Astrocyte of the spinal cord (primary cell): Measurements from ENCODE around the gene SCYGR7.
A peak's percentile ranks its signal among the peaks of the same experiment; 100 is the strongest.
"Not testable (repeated sequence)": the region's sequence is repeated elsewhere in the genome, so short reads cannot be mapped to it uniquely, and the experiment has no call there.

Experiments
- DNase-seq: peaks from one replicate; pipeline ENCODE4 v3.0.0; 2011; ENCODE audit warnings: low read depth, low spot score
- H3K4me3 ChIP-seq: 2 replicates; pipeline ENCODE4 v1.5.1; 2011; ENCODE audit warnings: low read depth, mild to moderate bottlenecking, low read length, moderate library complexity
- in situ Hi-C: cut with HindIII; loops from 2 replicates; pipeline ENCODE4 v1.10.0; 2017; ENCODE audit warnings: low sequenced_read_pairs
- TF ChIP-seq, protein P1 (sequence below): IDR thresholded peaks from 2 replicates; pipeline ENCODE4 v1.5.1; 2012; ENCODE audit warnings: low read depth, mild to moderate bottlenecking, low read length, inconsistent platforms

SCYGR7 gene

GRCh38 chr2:227717687-227718567 lies 10.2 kb upstream of the SCYGR7 start, which contains the start of gene SLC19A3:
Gene SLC19A3 (minus strand): TSS chr2:227718028. CDS start chr2:227702318, 15,710 bp downstream.
- DNase-seq = peak; percentile 82
- in situ Hi-C loops = no loop called here
- H3K4me3 ChIP-seq = peak within 1 kb of the TSS; percentile 46
- TF ChIP-seq, protein P1, sequence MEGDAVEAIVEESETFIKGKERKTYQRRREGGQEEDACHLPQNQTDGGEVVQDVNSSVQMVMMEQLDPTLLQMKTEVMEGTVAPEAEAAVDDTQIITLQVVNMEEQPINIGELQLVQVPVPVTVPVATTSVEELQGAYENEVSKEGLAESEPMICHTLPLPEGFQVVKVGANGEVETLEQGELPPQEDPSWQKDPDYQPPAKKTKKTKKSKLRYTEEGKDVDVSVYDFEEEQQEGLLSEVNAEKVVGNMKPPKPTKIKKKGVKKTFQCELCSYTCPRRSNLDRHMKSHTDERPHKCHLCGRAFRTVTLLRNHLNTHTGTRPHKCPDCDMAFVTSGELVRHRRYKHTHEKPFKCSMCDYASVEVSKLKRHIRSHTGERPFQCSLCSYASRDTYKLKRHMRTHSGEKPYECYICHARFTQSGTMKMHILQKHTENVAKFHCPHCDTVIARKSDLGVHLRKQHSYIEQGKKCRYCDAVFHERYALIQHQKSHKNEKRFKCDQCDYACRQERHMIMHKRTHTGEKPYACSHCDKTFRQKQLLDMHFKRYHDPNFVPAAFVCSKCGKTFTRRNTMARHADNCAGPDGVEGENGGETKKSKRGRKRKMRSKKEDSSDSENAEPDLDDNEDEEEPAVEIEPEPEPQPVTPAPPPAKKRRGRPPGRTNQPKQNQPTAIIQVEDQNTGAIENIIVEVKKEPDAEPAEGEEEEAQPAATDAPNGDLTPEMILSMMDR = no peak

GRCh38 chr2:227719641-227720040 lies 8.5 kb upstream of the SCYGR7 start:
- no peak for DNase-seq
- H3K4me3 ChIP-seq = no peak overlapping the region
- TF ChIP-seq, protein P1 = no peak
- in situ Hi-C loops = no loop called here

GRCh38 chr2:227720680-227721079 lies 7.5 kb upstream of the SCYGR7 start:
- DNase-seq = no peak
- TF ChIP-seq, protein P1 = no peak
- in situ Hi-C loops = no loop called here

DNA sequence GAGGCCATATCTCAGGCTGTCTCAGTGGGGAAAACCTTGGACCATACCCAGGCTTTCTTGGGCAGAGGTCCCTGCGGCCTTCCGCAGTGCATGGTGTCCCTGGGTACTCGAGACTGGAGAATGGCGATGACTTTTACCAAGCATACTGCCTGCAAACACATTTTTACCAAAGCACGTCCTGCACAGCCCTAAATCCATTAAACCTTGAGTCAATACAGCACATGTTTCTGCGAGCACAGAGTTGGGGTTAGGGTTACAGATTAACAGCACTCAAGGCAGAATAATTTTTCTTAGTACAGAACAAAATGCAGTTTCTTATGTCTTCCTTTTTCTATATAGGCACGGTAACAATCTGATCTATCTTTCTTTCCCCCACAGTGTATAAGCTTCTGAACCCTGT lies 5.3 kb upstream of the SCYGR7 start:
- DNase-seq, H3K4me3 ChIP-seq, in situ Hi-C loops: not testable (repeated sequence)

More at GRCh38 chr2:227720680-227721079, 7.5 kb upstream of the SCYGR7 start:
- H3K4me3 ChIP-seq = no peak overlapping the region

GRCh38 chr2:227724394-227725039 lies 3.6 kb upstream of the SCYGR7 start, which contains the start of gene SCYGR6:
Gene SCYGR6 (minus strand): TSS chr2:227724757. CDS start chr2:227724757, 0 bp downstream.
- TF ChIP-seq, protein P1 = no peak
- in situ Hi-C loops = no loop called here
- no peak within 1 kb of the TSS for H3K4me3 ChIP-seq
- DNase-seq = no peak

- no peak overlapping the region for H3K4me3 ChIP-seq
- no peak for DNase-seq
- in situ Hi-C loops = no loop called here
- TF ChIP-seq, protein P1 = no peak
Observed at GRCh38 chr2:227739351-227739750, 11.2 kb downstream of the SCYGR7 start.

DNA sequence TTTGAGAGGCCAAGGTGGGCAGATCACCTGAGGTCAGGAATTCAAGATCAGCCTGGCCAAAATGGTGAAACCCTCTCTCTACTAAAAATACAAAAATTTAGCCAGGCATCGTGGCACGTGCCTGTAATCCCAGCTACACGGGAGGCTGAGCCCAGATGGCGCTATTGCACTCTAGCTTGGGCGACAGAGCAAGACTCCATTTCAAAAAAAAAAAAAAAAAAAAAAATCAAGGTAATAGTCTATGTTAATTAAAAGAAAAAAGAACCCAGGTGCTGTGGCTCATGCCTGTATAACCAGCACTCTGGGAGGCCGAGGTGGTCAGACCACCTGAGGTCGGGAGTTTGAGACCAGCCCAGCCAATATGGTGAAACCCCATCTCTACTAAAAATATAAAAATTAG lies 12.6 kb downstream of the SCYGR7 start:
- TF ChIP-seq, protein P1 = peak; percentile 14
- DNase-seq, in situ Hi-C loops, H3K4me3 ChIP-seq: not testable (repeated sequence)
